Measurements from ENCODE around the gene CBX7.

CBX7 gene

GRCh38 chr22:39090426-39091064 is 61.9 kb downstream of the CBX7 start:
- peak; percentile 98 for DNase-seq

GRCh38 chr22:39089928-39090327 is 62.6 kb downstream of the CBX7 start:
- DNase-seq, result no peak

GRCh38 chr22:39088685-39089032 is 63.8 kb downstream of the CBX7 start:
- no peak for DNase-seq

- DNase-seq, result peak; percentile 38
Observed at GRCh38 chr22:39087881-39088684, 64.4 kb downstream of the CBX7 start.

- DNase-seq, result no peak
Observed at GRCh38 chr22:39087098-39087497, 65.4 kb downstream of the CBX7 start.

GRCh38 chr22:39084666-39085065 is 67.8 kb downstream of the CBX7 start:
- DNase-seq, result no peak

GRCh38 chr22:39083212-39084165 is 69.0 kb downstream of the CBX7 start:
- DNase-seq, result no peak

GRCh38 chr22:39081598-39081997 is 70.9 kb downstream of the CBX7 start:
- DNase-seq, result no peak

GRCh38 chr22:39081016-39081415 is 71.5 kb downstream of the CBX7 start:
- no peak for DNase-seq

All from activated CD4-positive, alpha-beta T cell treated with anti-CD3 and anti-CD28 coated beads, Interleukin-2, amount 50 U/mL, for 16 hours (primary cell).